ENCODE results near the gene SARS1. TPM values are rescaled to one million over a fixed set of nuclear protein-coding genes. Genes with fewer than 3 reads are reported as not detected.
A peak's percentile ranks its signal among the peaks of the same experiment; 100 is the strongest.
"Not testable (repeated sequence)": the region's sequence is repeated elsewhere in the genome, so short reads cannot be mapped to it uniquely, and the experiment has no call there.

Gene SARS1
- total RNA-seq, 2 donors from 2014 or later: 117 to 155 TPM

GRCh38 chr1:109214695-109215623 lies 1.2 kb downstream of the SARS1 start:
- intact Hi-C loops (cut with DNase I, micrococcal nuclease): no loop called here
- peak; percentile 40 to 72 for DNase-seq
- ATAC-seq: peak; percentile 29

GRCh38 chr1:109216662-109217061 lies 2.9 kb downstream of the SARS1 start:
- DNase-seq (peak in 1 of 2 donors; percentile 28), ATAC-seq (peak; percentile 22)
- intact Hi-C loops (cut with DNase I, micrococcal nuclease): no loop called here

GRCh38 chr1:109218516-109218915 lies 4.8 kb downstream of the SARS1 start:
- peak; percentile 73 to 87 for DNase-seq
- intact Hi-C loops (cut with DNase I, micrococcal nuclease): no loop called here
- peak; percentile 72 for ATAC-seq

- intact Hi-C loops (cut with DNase I, micrococcal nuclease); DNase-seq; ATAC-seq: not testable (repeated sequence)
Measured at GRCh38 chr1:109221201-109221600, 7.5 kb downstream of the SARS1 start.

- intact Hi-C loops (cut with DNase I, micrococcal nuclease): no loop called here
- ATAC-seq (no peak), DNase-seq (no peak)
Measured at GRCh38 chr1:109225308-109225707, 11.6 kb downstream of the SARS1 start.

- DNase-seq: no peak
- intact Hi-C loops (cut with DNase I, micrococcal nuclease): no loop called here
- no peak for ATAC-seq
Measured at GRCh38 chr1:109225711-109226445, 12.2 kb downstream of the SARS1 start.

- ATAC-seq: no peak
- intact Hi-C loops (cut with DNase I, micrococcal nuclease): no loop called here
Measured at GRCh38 chr1:109228167-109228566, 14.4 kb downstream of the SARS1 start.

GRCh38 chr1:109229531-109230127 lies 15.9 kb downstream of the SARS1 start:
- intact Hi-C loops (cut with DNase I, micrococcal nuclease): no loop called here
- no peak for DNase-seq
- ATAC-seq: no peak

More at GRCh38 chr1:109228167-109228566, 14.4 kb downstream of the SARS1 start:
- no peak for DNase-seq

- intact Hi-C loops (cut with DNase I, micrococcal nuclease): no loop called here
- DNase-seq: no peak
- no peak for ATAC-seq
Measured at GRCh38 chr1:109231066-109231465, 17.3 kb downstream of the SARS1 start.

GRCh38 chr1:109235137-109235536 lies 21.4 kb downstream of the SARS1 start:
- ATAC-seq: no peak
- intact Hi-C loops (cut with DNase I, micrococcal nuclease): no loop called here
- no peak for DNase-seq

- DNase-seq: no peak
- no peak for ATAC-seq
- intact Hi-C loops (cut with DNase I, micrococcal nuclease): no loop called here
Measured at GRCh38 chr1:109237512-109237911, 23.8 kb downstream of the SARS1 start.

- ATAC-seq (no peak), DNase-seq (no peak)
- intact Hi-C loops (cut with DNase I, micrococcal nuclease): no loop called here
Measured at GRCh38 chr1:109238382-109238781, 24.7 kb downstream of the SARS1 start.

GRCh38 chr1:109239047-109239408 lies 25.3 kb downstream of the SARS1 start:
- intact Hi-C loops (cut with DNase I, micrococcal nuclease): no loop called here
- ATAC-seq (no peak), DNase-seq (no peak)

GRCh38 chr1:109239409-109240068 lies 25.8 kb downstream of the SARS1 start:
- DNase-seq: no peak

GRCh38 chr1:109240158-109241152 lies 26.7 kb downstream of the SARS1 start:
- ATAC-seq: peak; percentile 71
- intact Hi-C loops (cut with DNase I, micrococcal nuclease): no loop called here
- DNase-seq: peak in 1 of 2 donors; percentile 67

More at GRCh38 chr1:109239409-109240068, 25.8 kb downstream of the SARS1 start:
- intact Hi-C loops (cut with DNase I, micrococcal nuclease): no loop called here
- peak; percentile 70 for ATAC-seq

- intact Hi-C loops (cut with DNase I, micrococcal nuclease): no loop called here
- no peak for ATAC-seq
- DNase-seq: no peak
Measured at GRCh38 chr1:109241344-109241743, 27.6 kb downstream of the SARS1 start.

GRCh38 chr1:109241841-109242345 lies 28.2 kb downstream of the SARS1 start:
- DNase-seq (no peak), ATAC-seq (no peak)
- intact Hi-C loops (cut with DNase I, micrococcal nuclease): no loop called here

GRCh38 chr1:109242387-109242786 lies 28.7 kb downstream of the SARS1 start:
- no peak for DNase-seq
- intact Hi-C loops (cut with DNase I, micrococcal nuclease): no loop called here
- no peak for ATAC-seq

Measured in left colon (tissue), 2 donors.